HT-29 (cell line): Measurements from ENCODE around the gene OTOG. TPM values are rescaled to one million over a fixed set of nuclear protein-coding genes. Genes with fewer than 3 reads are reported as not detected.

Experiments
- DNase-seq: peaks from one replicate; pipeline ENCODE4 v3.0.0-alpha.2; 2015; ENCODE audit warnings: low spot score
- total RNA-seq: library from RNA; depleted of rRNA; stranded (reverse); fragments of >200 nt; shearing (Covaris generic); gene quantifications from 2 replicates; pipeline ENCODE4 v1.2.3, GENCODE V29; 2014

Gene OTOG
- total RNA-seq, 1 experiment from 2014 or later = not detected

DNA sequence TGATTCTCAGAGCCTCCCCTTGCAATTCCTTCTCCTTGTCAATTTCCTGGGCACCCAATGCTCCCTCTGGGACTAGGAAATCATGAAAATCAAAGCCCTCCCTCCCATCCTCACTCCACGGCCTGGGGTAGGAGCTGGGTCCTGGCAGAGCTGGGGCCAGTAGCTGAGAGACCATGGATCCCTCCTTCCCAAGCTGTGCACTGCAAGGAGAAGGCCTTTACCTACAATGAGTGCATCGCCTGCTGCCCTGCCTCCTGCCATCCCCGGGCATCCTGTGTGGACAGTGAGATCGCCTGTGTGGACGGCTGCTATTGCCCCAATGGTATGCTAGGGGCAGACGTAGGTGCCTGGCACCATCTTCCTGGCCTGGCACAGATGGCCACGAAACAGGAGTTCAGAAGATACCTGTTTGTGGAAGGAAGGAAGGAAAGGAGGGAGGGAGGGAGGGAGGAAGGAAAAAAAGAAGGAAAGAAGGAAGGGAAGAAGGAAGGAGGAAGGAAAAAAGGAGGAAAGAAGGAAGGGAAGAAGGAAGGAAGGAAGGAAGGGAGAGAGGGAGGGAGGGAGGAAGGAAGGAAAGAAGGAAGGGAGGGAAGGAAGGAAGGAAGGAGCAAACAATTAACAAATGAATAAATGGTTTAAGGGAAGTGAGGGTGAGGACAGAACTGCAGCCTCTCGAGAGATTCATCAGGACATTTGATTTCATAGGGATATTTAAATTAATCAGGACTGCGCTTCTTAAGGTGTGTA is 12.5 kb downstream of the OTOG start:
- no peak for DNase-seq

GRCh38 chr11:17560281-17561110 is 13.4 kb downstream of the OTOG start:
- no peak for DNase-seq

GRCh38 chr11:17561111-17561415 is 14.0 kb downstream of the OTOG start:
- DNase-seq = no peak

- no peak for DNase-seq
These were observed 14.5 kb downstream of the OTOG start for GRCh38 chr11:17561526-17561925.

DNA sequence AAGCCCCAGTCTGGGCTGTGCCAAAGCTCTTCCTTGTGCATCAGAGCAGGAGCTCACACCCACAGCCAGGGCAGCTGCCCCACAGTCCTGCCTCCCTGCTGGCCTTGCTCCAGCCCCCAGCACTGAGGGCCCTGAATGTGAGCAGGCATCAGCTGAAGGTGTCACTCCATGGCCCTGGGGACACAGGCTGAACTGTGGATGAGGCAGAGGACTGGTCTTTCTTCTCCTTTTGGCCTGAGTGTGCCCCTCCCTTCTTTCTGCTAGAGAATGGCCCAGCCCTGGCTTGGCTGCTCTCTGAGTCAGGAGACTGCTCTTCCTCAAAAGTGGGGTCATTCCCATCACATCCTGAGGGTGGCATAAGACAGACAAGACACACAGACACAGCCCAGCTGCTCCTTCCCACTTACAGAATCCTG is 16.2 kb downstream of the OTOG start:
- peak; percentile 31 for DNase-seq

DNA sequence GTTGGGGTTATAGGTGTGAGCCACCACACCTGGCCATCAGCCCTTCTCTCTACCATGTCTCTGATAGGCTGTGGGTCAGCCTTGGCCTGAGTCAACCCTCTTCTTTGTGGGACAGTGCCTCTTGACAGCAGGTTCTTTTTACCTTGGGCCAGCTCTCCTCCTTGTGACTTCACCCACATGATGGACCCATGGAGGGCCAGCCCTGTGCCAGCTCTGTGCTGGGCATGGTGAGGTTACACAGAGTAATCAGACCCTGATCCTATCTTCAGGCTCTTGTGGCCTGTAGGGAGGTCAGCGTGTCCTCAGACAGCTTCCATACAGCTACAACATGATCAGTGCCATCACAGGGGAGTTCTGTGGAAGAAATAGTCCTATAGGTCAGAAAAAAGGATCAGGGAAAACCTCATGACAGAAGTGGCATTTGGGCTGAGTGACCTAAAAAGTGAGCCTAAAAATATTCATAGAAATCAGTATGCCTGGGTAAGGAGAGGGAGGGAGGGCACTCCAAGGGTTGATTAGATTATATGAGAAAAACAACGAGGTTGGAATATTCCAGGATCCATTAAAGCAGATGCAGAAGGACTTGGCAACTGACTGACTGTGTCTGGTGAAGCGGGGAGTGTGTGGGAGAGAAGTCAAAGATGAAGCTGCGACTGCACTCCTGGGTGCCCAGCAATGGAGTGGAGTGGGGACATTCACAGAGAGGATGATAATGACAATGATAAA is 17.1 kb downstream of the OTOG start:
- DNase-seq = no peak

DNA sequence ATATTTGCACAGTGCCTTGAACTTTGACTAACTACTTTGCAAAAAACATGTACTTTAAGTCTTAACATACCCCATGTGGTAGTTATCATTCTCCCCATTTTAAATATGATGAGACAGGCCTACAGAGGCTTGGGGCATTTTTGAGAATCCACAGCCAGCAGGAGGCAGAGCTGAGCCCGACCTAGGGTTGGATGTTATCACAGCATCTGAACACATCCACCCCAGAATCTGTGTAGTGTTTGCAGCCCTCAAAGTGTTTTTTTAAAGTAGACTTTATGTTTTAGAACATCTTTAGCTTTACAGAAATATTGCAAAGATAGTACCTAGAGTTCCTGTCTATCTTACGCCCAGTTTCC is 17.6 kb downstream of the OTOG start:
- peak; percentile 9 for DNase-seq

DNA sequence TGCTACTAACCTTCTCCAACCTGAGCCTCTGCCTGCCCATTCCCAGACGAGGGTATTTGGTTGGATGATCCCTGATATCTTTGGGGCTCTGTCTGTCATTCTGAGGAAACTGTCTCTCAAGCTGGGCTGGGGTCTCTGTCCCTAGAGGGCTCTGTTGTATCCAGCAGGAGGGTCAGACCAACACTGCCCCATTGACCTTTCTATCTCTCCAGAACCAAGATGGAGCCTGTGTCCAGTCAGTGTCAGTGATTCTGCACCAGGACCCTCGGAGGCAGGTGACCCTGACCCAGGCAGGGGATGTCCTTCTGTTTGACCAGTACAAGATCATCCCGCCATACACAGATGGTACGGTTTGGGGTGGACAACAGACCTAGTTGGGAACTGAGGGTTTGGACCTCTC is 21.9 kb downstream of the OTOG start:
- no peak for DNase-seq

DNA sequence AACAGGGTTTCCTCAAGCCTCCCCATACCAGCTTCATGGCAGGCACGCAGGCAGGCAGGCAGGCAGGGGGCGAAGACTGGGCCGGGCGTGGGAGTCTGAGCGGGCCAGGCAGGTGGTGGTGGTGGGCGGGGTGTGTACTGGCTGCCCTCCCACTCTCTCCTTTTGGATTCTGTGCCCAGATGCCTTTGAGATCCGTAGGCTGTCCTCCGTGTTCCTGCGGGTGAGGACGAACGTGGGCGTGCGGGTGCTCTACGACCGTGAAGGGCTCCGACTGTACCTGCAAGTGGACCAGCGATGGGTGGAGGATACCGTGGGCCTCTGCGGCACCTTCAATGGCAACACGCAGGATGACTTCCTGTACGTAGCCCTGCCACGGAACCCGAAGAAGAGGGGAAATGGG is 23.0 kb downstream of the OTOG start:
- no peak for DNase-seq

DNA sequence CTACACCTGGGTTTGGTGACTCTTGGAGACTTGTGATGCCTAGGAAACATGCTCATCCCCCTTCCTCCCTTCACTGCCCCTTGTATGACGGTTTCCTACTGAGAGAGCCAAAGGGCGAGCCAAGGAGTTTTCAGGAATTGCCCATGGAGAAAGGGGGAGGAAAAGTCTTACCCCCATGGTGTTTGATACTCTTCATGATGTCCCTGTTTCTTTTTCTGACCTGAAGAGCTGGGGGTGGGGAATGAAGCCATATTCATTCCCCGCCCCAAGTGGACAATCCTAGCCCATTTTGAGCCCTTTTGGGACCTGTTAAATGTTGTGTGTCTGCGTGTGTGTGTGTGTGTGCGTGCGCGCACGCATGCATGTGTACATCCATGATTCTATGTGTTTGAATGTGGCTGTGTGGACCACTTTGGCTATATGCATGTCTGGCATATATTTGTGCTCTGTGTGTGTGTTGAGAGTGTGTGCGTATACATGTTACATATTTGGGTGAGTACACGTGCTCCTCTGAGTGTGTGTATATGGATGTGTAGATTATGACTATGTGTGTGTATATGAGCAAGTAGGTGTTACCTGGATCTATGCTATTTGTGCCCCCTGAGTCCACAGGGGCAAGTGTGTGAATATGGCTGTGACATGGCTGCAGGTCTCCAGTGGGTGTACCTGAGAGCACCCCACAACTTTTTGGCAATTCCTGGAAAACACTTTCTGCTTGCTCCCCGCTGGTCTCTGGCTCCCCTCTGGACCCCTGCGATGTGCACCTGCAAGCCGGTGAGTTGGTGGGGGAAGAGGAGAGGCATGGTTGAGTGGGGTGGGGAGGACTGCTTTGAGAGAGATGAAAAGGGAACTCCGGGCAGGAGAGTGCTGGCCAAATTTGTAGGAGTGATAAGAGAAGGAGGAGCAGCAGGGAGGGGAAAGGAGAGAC is 24.6 kb downstream of the OTOG start:
- no peak for DNase-seq

DNA sequence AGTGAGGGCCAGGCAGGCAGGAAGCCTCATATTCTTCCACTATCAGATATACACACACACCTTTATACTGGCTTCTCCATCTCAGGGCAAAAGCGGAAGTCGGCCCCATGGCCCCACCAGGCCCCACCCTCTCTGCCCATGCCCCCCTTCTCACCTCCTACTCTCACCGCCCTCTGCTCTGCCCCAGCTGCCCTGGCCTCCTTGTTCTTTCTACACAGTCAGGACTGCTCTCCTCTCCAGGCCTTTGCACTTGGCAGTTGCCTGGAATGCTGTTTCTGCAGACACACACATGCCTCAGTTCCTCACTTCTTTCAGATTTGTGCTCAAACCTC is 25.3 kb downstream of the OTOG start:
- no peak for DNase-seq

DNA sequence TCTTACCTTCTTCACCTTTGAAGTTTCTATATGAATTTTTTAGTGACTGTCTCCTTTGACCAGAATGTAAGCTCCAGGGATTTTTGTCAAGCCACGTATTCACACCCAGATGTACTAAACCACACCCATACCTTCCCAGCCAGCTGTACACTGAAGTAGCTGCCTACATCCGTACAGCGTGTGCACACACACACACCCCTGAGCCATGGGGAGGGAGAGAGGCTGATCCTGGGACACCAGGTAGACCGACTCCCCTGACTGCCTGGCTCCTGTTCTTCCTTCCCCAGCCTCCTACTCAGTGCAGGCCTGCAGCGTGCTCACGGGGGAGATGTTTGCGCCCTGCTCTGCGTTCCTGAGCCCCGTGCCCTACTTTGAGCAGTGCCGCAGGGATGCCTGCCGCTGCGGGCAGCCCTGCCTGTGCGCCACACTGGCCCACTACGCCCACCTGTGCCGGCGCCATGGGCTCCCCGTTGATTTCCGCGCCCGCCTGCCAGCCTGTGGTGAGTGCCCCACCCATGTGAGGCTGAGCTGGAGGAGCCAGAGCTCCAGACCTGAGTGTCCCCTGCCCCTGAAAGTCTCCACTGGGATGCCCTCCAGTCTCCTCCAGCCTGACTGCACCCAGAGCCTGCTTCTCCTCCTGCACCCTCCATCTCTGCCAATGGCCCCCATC is 25.9 kb downstream of the OTOG start:
- DNase-seq = no peak

- DNase-seq = no peak
These were observed 26.5 kb downstream of the OTOG start for GRCh38 chr11:17573526-17573925.

GRCh38 chr11:17574141-17575091 is 27.4 kb downstream of the OTOG start:
- DNase-seq = no peak

DNA sequence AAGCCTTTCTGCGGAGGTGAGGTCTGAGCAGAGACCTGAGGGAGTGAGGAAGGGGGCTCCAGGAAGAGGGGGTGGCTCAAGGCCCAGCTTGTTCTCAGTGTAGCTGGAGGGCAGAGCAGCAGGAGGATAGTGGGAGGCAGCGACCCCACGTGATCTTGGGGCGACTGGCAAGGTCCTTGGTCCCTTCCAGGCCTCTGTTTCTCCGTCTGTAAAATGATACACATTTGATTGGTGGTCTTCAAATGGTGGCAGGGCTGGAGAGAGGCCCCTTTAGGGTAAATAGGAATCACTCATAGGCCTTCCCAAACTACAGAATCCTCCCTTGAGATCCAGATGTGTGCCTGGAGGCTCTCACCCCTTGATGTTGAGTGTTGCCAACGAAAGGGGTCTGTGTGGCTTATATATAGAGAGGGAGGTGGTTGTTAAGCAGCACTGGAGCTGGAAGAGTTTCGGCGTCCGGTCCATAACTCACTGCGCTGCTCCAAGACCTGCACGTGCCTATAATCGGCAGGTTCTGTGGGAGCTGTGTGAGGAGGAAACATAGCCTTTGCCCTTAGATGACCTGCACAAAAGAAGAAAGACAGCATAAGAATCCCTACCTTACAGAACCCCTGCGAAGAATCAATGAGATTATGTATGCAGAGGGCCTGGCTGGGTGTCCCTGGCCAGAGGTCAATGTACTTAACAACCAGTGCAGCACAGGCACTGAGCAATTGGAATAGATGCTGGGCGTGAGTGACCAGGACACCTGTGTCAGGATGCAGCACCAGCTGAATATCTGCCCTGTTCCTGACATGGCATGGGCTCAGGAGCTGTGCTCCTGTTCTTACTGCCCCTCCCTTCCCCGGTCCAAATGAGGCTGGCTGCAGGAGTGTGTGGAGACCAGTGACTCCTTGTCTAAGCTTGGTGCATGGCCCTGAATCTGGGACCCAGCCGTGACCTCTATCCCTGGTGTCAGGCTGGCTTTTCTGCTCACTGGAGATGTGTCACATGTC is 28.7 kb downstream of the OTOG start:
- no peak for DNase-seq

GRCh38 chr11:17578296-17578695 is 31.2 kb downstream of the OTOG start:
- no peak for DNase-seq

DNA sequence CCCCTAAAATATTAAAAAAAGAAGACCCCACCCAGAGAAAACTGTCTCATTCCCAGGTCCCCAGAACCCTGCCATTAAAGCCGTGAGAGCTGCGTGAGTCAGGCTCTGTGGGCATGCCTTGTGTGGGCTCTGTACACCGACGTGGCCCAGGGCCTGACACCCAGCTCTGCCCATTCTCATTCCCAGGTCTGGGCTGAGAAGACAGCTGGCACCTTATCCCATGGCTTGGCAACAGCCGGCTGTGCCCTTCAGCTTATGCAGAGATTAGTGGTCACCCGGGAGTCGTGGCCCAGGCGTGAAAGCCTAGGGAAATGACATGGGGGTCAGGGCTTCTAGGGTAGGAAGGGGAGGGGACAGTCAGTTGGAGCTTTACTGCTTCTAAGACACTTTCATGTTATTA is 31.9 kb downstream of the OTOG start:
- no peak for DNase-seq

DNA sequence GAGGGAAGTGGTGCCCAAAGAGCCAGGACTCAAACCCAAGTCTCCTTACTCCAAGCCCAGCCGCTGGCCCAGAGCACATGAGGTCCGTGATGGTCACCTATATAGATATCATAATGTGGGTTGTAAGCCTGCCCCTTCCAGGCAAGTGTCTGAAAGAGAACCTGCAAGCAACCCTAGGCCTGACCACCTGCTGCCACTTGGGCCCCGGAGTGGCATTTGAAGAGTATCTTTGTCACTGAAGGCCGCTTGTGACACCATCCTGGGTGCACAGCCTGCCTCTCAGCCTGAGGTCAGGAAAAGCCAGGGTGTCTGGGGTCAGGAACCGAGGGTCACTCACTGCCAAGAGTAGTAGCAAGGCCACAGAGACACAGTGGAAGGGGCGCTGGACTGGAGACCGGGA is 32.4 kb downstream of the OTOG start:
- DNase-seq = no peak

DNA sequence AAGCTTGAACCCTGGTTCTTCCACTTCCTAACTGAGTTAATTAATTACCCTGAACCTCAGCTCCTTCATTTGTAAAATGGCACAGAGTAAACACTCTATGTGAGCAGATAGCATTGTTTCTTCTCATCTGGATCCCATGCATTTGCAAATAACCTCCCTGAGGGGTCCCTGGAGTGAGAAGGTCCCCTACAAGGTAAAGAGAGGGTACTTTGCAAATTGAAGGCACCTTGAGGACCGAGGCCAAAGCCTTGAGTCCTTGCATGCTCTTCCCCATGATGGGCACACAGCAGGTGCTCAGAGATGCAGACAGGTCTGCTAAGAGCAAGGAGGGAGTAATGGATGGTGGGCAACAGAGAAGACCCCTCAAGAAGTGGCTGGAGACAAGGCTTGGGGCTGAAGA is 33.2 kb downstream of the OTOG start:
- no peak for DNase-seq
